Measurements from ENCODE around the gene KRT39. TPM values are rescaled to one million over a fixed set of nuclear protein-coding genes. Genes with fewer than 3 reads are reported as not detected.

KRT39 gene
- total and polyA plus RNA-seq, 2 donors (not counting 3 experiments of a cell fraction or from before 2014, with no cell fraction given), result not detected

DNA sequence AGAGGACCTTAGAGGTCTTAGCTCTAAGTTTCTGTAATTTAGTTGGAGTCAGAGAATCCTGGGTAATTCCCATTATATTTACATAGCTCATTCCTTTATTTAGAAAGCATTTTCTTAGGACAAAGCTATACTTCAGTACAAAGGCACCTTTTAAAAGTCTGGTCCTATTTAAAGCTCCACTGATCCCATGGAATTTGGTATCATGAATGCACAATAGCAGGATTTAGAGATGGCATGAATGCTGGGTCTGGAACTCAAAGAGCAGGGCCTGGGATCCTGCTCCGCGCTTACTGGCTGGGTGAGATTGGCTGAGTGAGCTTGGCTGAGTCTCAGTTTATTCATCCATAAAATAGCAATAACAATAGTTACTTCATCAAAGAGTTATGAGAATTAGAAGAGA, 34.1 kb downstream of the KRT39 start:
- Histone ChIP-seq H3K9ac (replicated peaks; ENCODE audit: extremely low read depth, insufficient read depth, low read length) (no peak overlapping the region), H2AFZ (ENCODE audit: low read depth, low read length) (no peak overlapping the region), H3K36me3 (ENCODE audit: control insufficient read depth in 2 of 2, extremely low read depth in 1 of 2, insufficient read depth in 2 of 2, low read length in 2 of 2) (no peaks in the 10 kb centered on the region), H3K27ac (ENCODE audit: insufficient read depth, low read depth, low read length) (no peak overlapping the region), H3K27me3 (ENCODE audit: control insufficient read depth in 2 of 2, insufficient read depth in 2 of 2, low read length in 2 of 2) (peaks cover 12 to 18% of the 10 kb centered on the region in 2 experiments), H3K9me3 (replicated peaks; ENCODE audit: control insufficient read depth, insufficient read depth, low read length) (no peaks in the 10 kb centered on the region), H4K20me1 (replicated peaks; ENCODE audit: control insufficient read depth, extremely low read depth, insufficient read depth, low read length) (no peaks in the 10 kb centered on the region), H3K4me2 (ENCODE audit: insufficient read depth, low read length) (no peak overlapping the region), H3K4me1 (ENCODE audit: control insufficient read depth, extremely low read depth, insufficient read depth, low read length) (no peaks in the 10 kb centered on the region), H3K4me3 (replicated peaks in 1 of 3; ENCODE audit: insufficient read depth in 1 of 3, low read depth in 1 of 3, low read length in 3 of 3) (no peak overlapping the region), H3K79me2 (ENCODE audit: control insufficient read depth, insufficient read depth, low read length) (no peaks in the 10 kb centered on the region), H3K9me1 (replicated peaks; ENCODE audit: control insufficient read depth, extremely low read depth, insufficient read depth, low read length) (no peaks in the 10 kb centered on the region)
- POLR2A ChIA-PET, result no interaction called here
- no peak for DNase-seq (ENCODE audit: low read depth, low spot score)
- TF ChIP-seq POLR2AphosphoS5 (IDR thresholded peaks at IDR 0.05; ENCODE audit: insufficient read depth, low read depth, low read length) (no peak), CTCF (IDR thresholded peaks at IDR 0.05; ENCODE audit: extremely low read depth in 1 of 2, insufficient read depth in 1 of 2, low read depth in 1 of 2, low read length in 2 of 2) (no peak), MAX (IDR thresholded peaks at IDR 0.05; ENCODE audit: insufficient read depth, insufficient read length) (no peak), MYC (IDR thresholded peaks at IDR 0.05; ENCODE audit: low read depth, low read length) (no peak), GATA2 (IDR thresholded peaks at IDR 0.05; ENCODE audit: insufficient read depth, insufficient read length, low read depth, low read length) (no peak), FOS (IDR thresholded peaks at IDR 0.05; ENCODE audit: borderline replicate concordance, insufficient read depth, low read length) (no peak), POLR2A (IDR thresholded peaks at IDR 0.05; ENCODE audit: low read depth, low read length) (no peak), JUN (IDR thresholded peaks at IDR 0.05; ENCODE audit: borderline replicate concordance, insufficient read depth, insufficient read length, low read depth) (no peak), EZH2 (IDR thresholded peaks at IDR 0.05; ENCODE audit: borderline replicate concordance, low read depth, low read length, severe bottlenecking) (no peak)
- dilution Hi-C loops (cut with MboI; ENCODE audit: extremely low pct_ligation_motif_present, low sequenced_read_pairs), result no loop called here
- no TSS peak for BruUV-seq (replicated peaks)
- CTCF ChIA-PET, result no interaction called here
- FAIRE-seq, result no peak
- intact Hi-C loops (cut with micrococcal nuclease), result no loop called here

All from endothelial cell of umbilical vein (primary cell).